Trophoblast cell (in vitro differentiated cells and primary cell): ENCODE results near the gene COA8.

Experiments
- DNase-seq, 2 donors: peaks; one replicate each; pipeline ENCODE4 v3.0.0-alpha.2; 2016
- H2AFZ ChIP-seq: 2 replicates; pipeline ENCODE4 v1.6.1; 2013; ENCODE audit warnings: low read length, moderate library complexity, mild to moderate bottlenecking; ENCODE audit not compliant: insufficient read depth, poor library complexity
- H2AK5ac ChIP-seq: 2 replicates; pipeline ENCODE4 v1.6.1; 2013; ENCODE audit warnings: mild to moderate bottlenecking, low read length
- H2BK120ac ChIP-seq: 2 replicates; pipeline ENCODE4 v1.6.1; 2013; ENCODE audit warnings: low read length, mild to moderate bottlenecking, moderate library complexity; ENCODE audit not compliant: insufficient read depth, poor library complexity
- H2BK12ac ChIP-seq: 2 replicates; pipeline ENCODE4 v1.6.1; 2013; ENCODE audit warnings: mild to moderate bottlenecking, low read length, moderate library complexity
- H2BK5ac ChIP-seq: 2 replicates; pipeline ENCODE4 v1.6.1; 2013; ENCODE audit warnings: low read length, low read depth, moderate library complexity, mild to moderate bottlenecking; ENCODE audit not compliant: poor library complexity
- H3K14ac ChIP-seq: 2 replicates; pipeline ENCODE4 v1.6.1; 2013; ENCODE audit warnings: mild to moderate bottlenecking, low read length
- H3K18ac ChIP-seq: 2 replicates; pipeline ENCODE4 v1.6.1; 2013; ENCODE audit warnings: mild to moderate bottlenecking, low read length
- H3K23ac ChIP-seq: 2 replicates; pipeline ENCODE4 v1.6.1; 2013; ENCODE audit warnings: low read length
- H3K27ac ChIP-seq: 2 replicates; pipeline ENCODE4 v1.5.1; 2013; ENCODE audit warnings: low read depth, mild to moderate bottlenecking, inconsistent platforms, low read length, moderate library complexity
- H3K27me3 ChIP-seq: 2 replicates; pipeline ENCODE4 v1.6.1; 2013; ENCODE audit warnings: inconsistent platforms, mild to moderate bottlenecking, low read length, moderate library complexity; ENCODE audit not compliant: insufficient read depth
- H3K36me3 ChIP-seq, 2 experiments: 1 replicate in 1 of 2; 2 replicates in 1 of 2; pipeline ENCODE4 v1.6.1; 2013; ENCODE audit warnings: low read length in 2 of 2, mild to moderate bottlenecking in 2 of 2, moderate library complexity in 1 of 2; ENCODE audit not compliant: insufficient read depth in 2 of 2, control insufficient read depth in 1 of 2
- H3K4ac ChIP-seq: 2 replicates; pipeline ENCODE4 v1.6.1; 2013; ENCODE audit warnings: low read depth, mild to moderate bottlenecking, low read length, moderate library complexity
- H3K4me1 ChIP-seq, 2 experiments: 1 replicate in 1 of 2; 2 replicates in 1 of 2; pipeline ENCODE4 v1.6.1; 2013; ENCODE audit warnings: low read length in 2 of 2, mild to moderate bottlenecking in 2 of 2, moderate library complexity in 1 of 2; ENCODE audit not compliant: insufficient read depth in 2 of 2, control insufficient read depth in 1 of 2
- H3K4me2 ChIP-seq: 2 replicates; pipeline ENCODE4 v1.6.1; 2013; ENCODE audit warnings: inconsistent platforms, mild to moderate bottlenecking, low read length, moderate library complexity
- H3K4me3 ChIP-seq: 2 replicates; pipeline ENCODE4 v1.5.1; 2013; ENCODE audit warnings: mild to moderate bottlenecking, low read depth, low read length, inconsistent platforms
- H3K79me1 ChIP-seq: one replicate; pipeline ENCODE4 v1.6.1; 2013; ENCODE audit warnings: low read length
- H3K79me2 ChIP-seq: 2 replicates; pipeline ENCODE4 v1.6.1; 2013; ENCODE audit warnings: low read length, mild to moderate bottlenecking; ENCODE audit not compliant: control insufficient read depth, insufficient read depth, poor library complexity
- H3K9ac ChIP-seq: 2 replicates; pipeline ENCODE4 v1.6.1; 2013; ENCODE audit warnings: mild to moderate bottlenecking, low read length
- H3K9me3 ChIP-seq: 2 replicates; pipeline ENCODE4 v1.6.1; 2013; ENCODE audit warnings: low read depth, mild to moderate bottlenecking, control low read depth, inconsistent platforms, low read length; ENCODE audit not compliant: insufficient read depth
- H4K12ac ChIP-seq: 2 replicates; pipeline ENCODE4 v1.6.1; 2013; ENCODE audit warnings: low read depth, mild to moderate bottlenecking, low read length, moderate library complexity
- H4K8ac ChIP-seq: 2 replicates; pipeline ENCODE4 v1.6.1; 2013; ENCODE audit warnings: low read depth, mild to moderate bottlenecking, low read length, moderate library complexity
- H4K91ac ChIP-seq: one replicate; pipeline ENCODE4 v1.6.1; 2013; ENCODE audit warnings: low read depth, mild to moderate bottlenecking, low read length, moderate library complexity
- WGBS: extraction: QIAGEN DNeasy Blood & Tissue Kit; methylation state at CpG from one replicate; pipeline ENCODE4 v1.1.7; 2013; ENCODE audit warnings: missing lambda C conversion rate; ENCODE audit not compliant: insufficient read length, insufficient coverage; ENCODE audit errors: extremely low coverage; 5-methylcytosine and 5-hydroxymethylcytosine counted together

Gene COA8

DNA sequence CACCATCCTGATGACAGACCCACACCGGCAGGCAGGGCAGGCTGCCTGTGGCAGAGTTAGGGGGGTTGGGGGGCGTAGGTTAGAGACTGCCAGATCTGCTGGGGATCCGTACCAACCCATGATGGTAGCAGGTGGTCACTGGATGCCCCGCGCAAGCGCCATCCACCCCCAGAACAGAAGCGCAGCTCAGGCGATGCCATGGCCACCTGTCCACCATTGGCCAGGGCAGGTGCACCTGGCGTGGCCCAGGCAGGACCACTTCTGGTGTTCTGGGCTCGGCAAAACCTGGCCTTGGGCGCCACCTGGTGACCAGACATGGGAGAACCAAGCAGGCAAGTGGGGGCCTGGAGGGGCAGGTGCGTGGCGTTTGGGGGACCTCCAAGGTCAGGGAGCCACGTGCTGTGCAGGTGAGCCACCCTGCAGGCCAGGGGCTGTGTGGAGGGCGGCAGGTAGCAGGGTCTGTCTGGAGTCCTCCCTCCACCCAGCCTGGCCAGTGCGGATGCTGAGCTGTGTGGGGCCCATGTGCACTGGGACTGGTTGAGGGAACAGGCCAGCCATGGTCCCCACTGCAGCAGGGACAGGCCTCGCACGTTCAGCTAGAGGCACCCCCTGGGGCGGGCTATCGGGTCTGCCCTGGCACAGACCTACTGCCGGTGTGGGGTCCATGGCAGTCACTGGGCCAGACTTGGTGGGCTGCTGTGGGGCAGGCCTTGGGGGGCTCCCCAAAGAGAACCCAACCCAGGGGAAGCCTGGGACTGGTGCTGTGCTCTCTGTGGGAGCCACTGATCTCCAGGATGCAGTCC lies 15.9 kb upstream of the COA8 start:
- H2BK5ac ChIP-seq, result no peak overlapping the region
- no peaks in the 10 kb centered on the region for H3K79me1 ChIP-seq
- H2BK120ac ChIP-seq, result no peak overlapping the region
- no peak overlapping the region for H3K4ac ChIP-seq
- no peak overlapping the region for H3K14ac ChIP-seq
- H4K12ac ChIP-seq, result peak overlapping the region; percentile 19
- H3K4me3 ChIP-seq, result no peak overlapping the region
- H3K9me3 ChIP-seq, result peaks cover 5% of the 10 kb centered on the region
- H2AK5ac ChIP-seq, result no peak overlapping the region
- H3K27me3 ChIP-seq, result no peaks in the 10 kb centered on the region
- no peak overlapping the region for H3K4me2 ChIP-seq
- H3K18ac ChIP-seq, result no peak overlapping the region
- no peak overlapping the region for H4K91ac ChIP-seq
- no peak overlapping the region for H4K8ac ChIP-seq
- no peak overlapping the region for H3K23ac ChIP-seq
- no CpG with 5 or more reads among the region's 21 CpGs for WGBS
- no peak overlapping the region for H3K9ac ChIP-seq
- H2BK12ac ChIP-seq, result no peak overlapping the region
- no peaks in the 10 kb centered on the region for H3K36me3 ChIP-seq
- H3K79me2 ChIP-seq, result no peaks in the 10 kb centered on the region
- peak; percentile 50 to 75 for DNase-seq
- no peak overlapping the region for H2AFZ ChIP-seq
- H3K4me1 ChIP-seq, result peaks cover 7 to 9% of the 10 kb centered on the region in 2 experiments
- no peak overlapping the region for H3K27ac ChIP-seq

DNA sequence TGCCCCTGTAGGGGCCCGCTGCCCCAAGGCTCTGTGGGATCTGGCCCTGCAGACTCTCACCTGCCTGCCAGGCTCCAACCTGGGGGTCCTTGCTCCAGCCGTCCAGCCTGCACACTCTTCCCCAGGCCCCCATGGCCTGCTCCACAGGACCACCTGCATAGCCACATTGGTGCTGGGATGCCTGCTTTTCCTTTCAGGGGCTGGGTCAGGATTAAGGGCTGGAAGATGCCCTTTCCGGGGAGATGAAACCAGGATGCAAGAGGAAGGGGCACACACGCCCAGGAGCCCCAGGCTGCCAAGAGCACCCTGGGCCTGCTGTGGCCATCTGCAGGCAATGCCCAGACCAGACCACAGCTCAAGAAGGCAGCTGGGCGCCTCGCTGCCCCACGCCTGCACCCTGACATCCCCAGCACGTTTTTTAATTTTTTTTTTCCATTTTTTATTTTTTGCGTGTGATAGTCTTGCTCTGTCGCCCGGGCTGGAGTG lies 15.3 kb upstream of the COA8 start:
- no peak for DNase-seq
- H4K91ac ChIP-seq, result no peak overlapping the region
- no CpG with 5 or more reads among the region's 11 CpGs for WGBS
- H3K4ac ChIP-seq, result no peak overlapping the region
- no peaks in the 10 kb centered on the region for H3K79me2 ChIP-seq
- H3K9ac ChIP-seq, result no peak overlapping the region
- H3K23ac ChIP-seq, result no peak overlapping the region
- H3K27me3 ChIP-seq, result no peaks in the 10 kb centered on the region
- peaks cover 7 to 8% of the 10 kb centered on the region in 2 experiments for H3K4me1 ChIP-seq
- no peaks in the 10 kb centered on the region for H3K79me1 ChIP-seq
- no peak overlapping the region for H3K18ac ChIP-seq
- H3K14ac ChIP-seq, result no peak overlapping the region
- no peak overlapping the region for H3K4me2 ChIP-seq
- no peak overlapping the region for H2AK5ac ChIP-seq
- H3K4me3 ChIP-seq, result no peak overlapping the region
- peaks cover 5% of the 10 kb centered on the region for H3K9me3 ChIP-seq
- no peak overlapping the region for H3K27ac ChIP-seq
- H4K12ac ChIP-seq, result no peak overlapping the region
- no peak overlapping the region for H4K8ac ChIP-seq
- H2BK120ac ChIP-seq, result no peak overlapping the region
- H2BK5ac ChIP-seq, result no peak overlapping the region
- no peaks in the 10 kb centered on the region for H3K36me3 ChIP-seq
- H2AFZ ChIP-seq, result no peak overlapping the region
- no peak overlapping the region for H2BK12ac ChIP-seq

DNA sequence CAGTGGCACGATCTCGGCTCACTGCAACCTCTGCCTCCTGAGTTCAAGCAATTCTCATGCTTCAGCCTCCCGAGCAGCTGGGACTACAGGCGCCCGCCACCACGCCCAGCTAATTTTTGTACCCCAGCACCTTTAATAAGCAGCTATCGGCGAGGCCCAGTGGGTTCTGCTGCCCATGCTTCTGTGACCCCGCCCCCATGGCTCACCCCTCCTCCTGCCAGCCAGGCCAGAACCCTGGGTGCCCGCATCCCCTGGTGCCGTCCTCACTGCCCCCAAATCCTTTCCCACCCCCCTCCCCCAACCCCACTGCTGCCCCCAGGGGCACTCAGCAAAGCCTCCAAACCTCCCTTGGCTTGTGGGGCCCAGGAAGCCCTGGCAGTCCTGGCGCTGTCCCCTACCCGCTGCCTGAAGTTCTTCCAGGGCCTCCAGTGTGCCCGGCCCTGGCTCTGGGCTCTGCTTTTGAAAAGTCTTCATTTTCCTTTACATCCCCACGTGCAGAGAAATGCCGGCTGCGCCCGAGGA lies 14.8 kb upstream of the COA8 start:
- Histone ChIP-seq H3K18ac (no peak overlapping the region), H3K36me3 (no peaks in the 10 kb centered on the region), H3K9ac (no peak overlapping the region), H3K14ac (no peak overlapping the region), H3K4me2 (no peak overlapping the region), H4K12ac (no peak overlapping the region), H3K4me3 (no peak overlapping the region), H2AK5ac (no peak overlapping the region), H3K27me3 (no peaks in the 10 kb centered on the region), H4K8ac (no peak overlapping the region), H3K23ac (no peak overlapping the region), H3K4me1 (peaks cover 3% of the 10 kb centered on the region in 2 experiments), H2AFZ (no peak overlapping the region), H3K4ac (no peak overlapping the region), H2BK120ac (no peak overlapping the region), H3K79me2 (no peaks in the 10 kb centered on the region), H3K27ac (no peak overlapping the region), H2BK12ac (no peak overlapping the region), H2BK5ac (no peak overlapping the region), H4K91ac (no peak overlapping the region), H3K79me1 (no peaks in the 10 kb centered on the region), H3K9me3 (peaks cover 5% of the 10 kb centered on the region)
- no peak for DNase-seq
- WGBS, result no CpG with 5 or more reads among the region's 18 CpGs

DNA sequence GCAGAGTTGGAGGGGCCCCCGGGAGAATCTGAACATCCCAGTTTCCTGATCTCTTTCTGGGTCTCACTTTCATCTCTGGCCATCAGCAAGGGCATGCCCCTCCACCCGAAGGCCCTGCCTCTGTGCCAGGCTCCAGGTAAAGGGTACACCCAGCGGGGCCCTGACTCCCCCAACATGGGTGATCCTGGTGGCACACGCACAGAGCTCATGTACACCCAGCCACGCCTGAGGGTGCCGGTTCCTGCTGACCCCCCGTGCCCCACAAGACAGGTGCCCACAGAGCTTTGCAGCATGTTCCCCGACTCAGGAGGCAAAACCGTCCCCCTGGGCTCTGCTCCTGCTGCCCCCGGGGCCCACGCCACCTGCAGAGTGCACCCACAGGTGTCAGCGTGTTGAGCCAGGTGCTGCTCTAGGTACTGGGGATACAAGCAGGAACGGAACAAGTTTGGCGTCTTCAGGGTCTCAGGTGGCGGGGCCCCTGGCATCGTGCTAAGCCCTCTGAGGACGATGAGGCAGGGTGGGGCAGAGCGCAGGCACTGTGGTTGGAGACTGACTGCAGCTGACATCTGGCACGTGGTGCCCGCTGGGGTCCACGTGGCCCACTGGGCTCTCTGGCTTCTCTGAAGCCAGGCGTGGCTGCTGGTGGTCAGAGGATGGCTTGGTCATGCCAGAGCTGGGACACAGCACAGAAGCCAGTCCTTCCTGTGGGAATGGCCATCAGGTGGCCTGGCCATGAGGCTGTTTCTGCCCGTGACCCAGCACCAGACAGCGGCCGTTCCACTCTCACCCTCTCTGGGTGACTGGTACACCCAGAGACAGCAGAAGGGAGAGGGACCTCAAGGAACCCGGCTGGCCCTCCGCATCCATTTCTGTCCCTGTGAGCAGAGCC lies 14.1 kb upstream of the COA8 start:
- no peak overlapping the region for H2AFZ ChIP-seq
- H3K4ac ChIP-seq, result no peak overlapping the region
- H3K79me1 ChIP-seq, result no peaks in the 10 kb centered on the region
- H3K14ac ChIP-seq, result no peak overlapping the region
- H3K79me2 ChIP-seq, result no peaks in the 10 kb centered on the region
- H3K4me2 ChIP-seq, result no peak overlapping the region
- no peak overlapping the region for H4K91ac ChIP-seq
- H2AK5ac ChIP-seq, result no peak overlapping the region
- no peak for DNase-seq
- no peak overlapping the region for H2BK5ac ChIP-seq
- no peaks in the 10 kb centered on the region for H3K27me3 ChIP-seq
- H3K27ac ChIP-seq, result no peak overlapping the region
- peaks cover 5% of the 10 kb centered on the region for H3K9me3 ChIP-seq
- no peak overlapping the region for H2BK12ac ChIP-seq
- no peak overlapping the region for H3K4me3 ChIP-seq
- H3K9ac ChIP-seq, result no peak overlapping the region
- H3K23ac ChIP-seq, result no peak overlapping the region
- no peak overlapping the region for H3K18ac ChIP-seq
- H3K36me3 ChIP-seq, result no peaks in the 10 kb centered on the region
- no peak overlapping the region for H4K8ac ChIP-seq
- no peaks in the 10 kb centered on the region for H3K4me1 ChIP-seq
- no peak overlapping the region for H4K12ac ChIP-seq
- H2BK120ac ChIP-seq, result no peak overlapping the region
- WGBS, result no CpG with 5 or more reads among the region's 27 CpGs
